ENCODE measurements around the gene CDC25C.

The CDC25C gene

GRCh38 chr5:138371454-138371853 is 39.9 kb upstream of the CDC25C start:
- H3K4me1 ChIP-seq (ENCODE audit: insufficient read depth, low read length, poor library complexity, severe bottlenecking), result peaks cover 9% of the 10 kb centered on the region
- peaks cover 69% of the 10 kb centered on the region for H3K79me2 ChIP-seq (ENCODE audit: insufficient read depth, low read length)
- TF ChIP-seq EZH2phosphoT487 (IDR thresholded peaks at IDR 0.05; ENCODE audit: borderline replicate concordance) (no peak), CTCF (conservative IDR thresholded peaks at IDR 0.05; ENCODE audit: low read length) (no peak)
- H3K36me3 ChIP-seq (ENCODE audit: insufficient read depth, low read length), result peaks cover 33% of the 10 kb centered on the region
- peaks cover 50% of the 10 kb centered on the region for H4K20me1 ChIP-seq (ENCODE audit: insufficient read depth, low read length, poor library complexity, severe bottlenecking)
- H2AFZ ChIP-seq (ENCODE audit: low read length), result no peak overlapping the region
- no peak overlapping the region for H3K4me2 ChIP-seq (ENCODE audit: low read depth, low read length, poor library complexity, severe bottlenecking)
- no peak overlapping the region for H3K4me3 ChIP-seq (ENCODE audit: low read length, poor library complexity, severe bottlenecking)
- H3K9me2 ChIP-seq (replicated peaks; ENCODE audit: low read depth, low read length), result no peaks in the 10 kb centered on the region
- H3K9ac ChIP-seq (ENCODE audit: low read depth, low read length, poor library complexity, severe bottlenecking), result no peak overlapping the region
- no peaks in the 10 kb centered on the region for H3K9me3 ChIP-seq (ENCODE audit: insufficient read depth, low read depth, low read length)
- no peaks in the 10 kb centered on the region for H3F3A ChIP-seq (ENCODE audit: low read depth)
- no peaks in the 10 kb centered on the region for H3K27me3 ChIP-seq (ENCODE audit: insufficient read depth, low read length, poor library complexity, severe bottlenecking)

GRCh38 chr5:138370537-138370936 is 38.9 kb upstream of the CDC25C start:
- Histone ChIP-seq H3K79me2 (ENCODE audit: insufficient read depth, low read length) (peaks cover 78% of the 10 kb centered on the region), H3K36me3 (ENCODE audit: insufficient read depth, low read length) (peaks cover 26% of the 10 kb centered on the region), H3K9ac (ENCODE audit: low read depth, low read length, poor library complexity, severe bottlenecking) (no peak overlapping the region), H3K9me3 (ENCODE audit: insufficient read depth, low read depth, low read length) (no peaks in the 10 kb centered on the region), H4K20me1 (ENCODE audit: insufficient read depth, low read length, poor library complexity, severe bottlenecking) (peaks cover 58% of the 10 kb centered on the region), H3K27me3 (ENCODE audit: insufficient read depth, low read length, poor library complexity, severe bottlenecking) (no peaks in the 10 kb centered on the region), H3K4me3 (ENCODE audit: low read length, poor library complexity, severe bottlenecking) (no peak overlapping the region), H3K9me2 (replicated peaks; ENCODE audit: low read depth, low read length) (no peaks in the 10 kb centered on the region), H3F3A (ENCODE audit: low read depth) (no peaks in the 10 kb centered on the region), H2AFZ (ENCODE audit: low read length) (no peak overlapping the region), H3K4me2 (ENCODE audit: low read depth, low read length, poor library complexity, severe bottlenecking) (no peak overlapping the region), H3K4me1 (ENCODE audit: insufficient read depth, low read length, poor library complexity, severe bottlenecking) (peaks cover 9% of the 10 kb centered on the region)
- TF ChIP-seq EZH2phosphoT487 (IDR thresholded peaks at IDR 0.05; ENCODE audit: borderline replicate concordance) (no peak), CTCF (conservative IDR thresholded peaks at IDR 0.05; ENCODE audit: low read length) (no peak)

- Histone ChIP-seq H2AFZ (ENCODE audit: low read length) (no peak overlapping the region), H3K4me2 (ENCODE audit: low read depth, low read length, poor library complexity, severe bottlenecking) (no peak overlapping the region), H3K9ac (ENCODE audit: low read depth, low read length, poor library complexity, severe bottlenecking) (no peak overlapping the region), H3K27me3 (ENCODE audit: insufficient read depth, low read length, poor library complexity, severe bottlenecking) (no peaks in the 10 kb centered on the region), H3K79me2 (ENCODE audit: insufficient read depth, low read length) (peaks cover 86% of the 10 kb centered on the region), H3K9me2 (replicated peaks; ENCODE audit: low read depth, low read length) (no peaks in the 10 kb centered on the region), H3K4me1 (ENCODE audit: insufficient read depth, low read length, poor library complexity, severe bottlenecking) (peaks cover 9% of the 10 kb centered on the region), H3K36me3 (ENCODE audit: insufficient read depth, low read length) (peaks cover 22% of the 10 kb centered on the region), H3K4me3 (ENCODE audit: low read length, poor library complexity, severe bottlenecking) (no peak overlapping the region), H3F3A (ENCODE audit: low read depth) (no peaks in the 10 kb centered on the region), H4K20me1 (ENCODE audit: insufficient read depth, low read length, poor library complexity, severe bottlenecking) (peaks cover 65% of the 10 kb centered on the region), H3K9me3 (ENCODE audit: insufficient read depth, low read depth, low read length) (no peaks in the 10 kb centered on the region)
- TF ChIP-seq EZH2phosphoT487 (IDR thresholded peaks at IDR 0.05; ENCODE audit: borderline replicate concordance) (no peak), CTCF (conservative IDR thresholded peaks at IDR 0.05; ENCODE audit: low read length) (no peak)
These were observed 38.1 kb upstream of the CDC25C start for GRCh38 chr5:138369706-138370105.
